Neutrophil (primary cell): ENCODE data around the gene ATXN1.
A peak's percentile ranks its signal among the peaks of the same experiment; 100 is the strongest.

Experiments
- H3K27ac ChIP-seq: fragments of 200-600 bp; sonication (generic); 2 replicates; pipeline ENCODE4 v1.5.1; 2016; ENCODE audit warnings: mild to moderate bottlenecking, moderate library complexity
- H3K27me3 ChIP-seq: fragments of 200-600 bp; sonication (generic); 2 replicates; pipeline ENCODE4 v1.6.0; 2016; ENCODE audit warnings: mild to moderate bottlenecking
- H3K36me3 ChIP-seq: fragments of 200-600 bp; sonication (generic); 2 replicates; pipeline ENCODE4 v1.5.1; 2017
- H3K4me1 ChIP-seq, 2 experiments: fragments of 200-600 bp in 1 of 2; sonication (generic) in 1 of 2; 1 replicate in 1 of 2; 2 replicates in 1 of 2; pipeline versions ENCODE4 v1.5.1 to v1.6.1; 2013 to 2016; ENCODE audit warnings: low read depth in 1 of 2, low read length in 1 of 2, mild to moderate bottlenecking in 1 of 2, moderate library complexity in 1 of 2; ENCODE audit not compliant: control insufficient read depth in 1 of 2, insufficient read depth in 1 of 2
- H3K4me3 ChIP-seq, 2 experiments: fragments of 200-600 bp in 1 of 2; sonication (generic) in 1 of 2; 1 replicate in 1 of 2; 2 replicates in 1 of 2; pipeline ENCODE4 v1.5.1; 2013 to 2016; ENCODE audit warnings: low read depth in 1 of 2, low read length in 1 of 2, mild to moderate bottlenecking in 1 of 2, moderate library complexity in 1 of 2
- H3K9me3 ChIP-seq: fragments of 200-600 bp; sonication (generic); 2 replicates; pipeline ENCODE4 v1.5.1; 2016
- TF ChIP-seq, protein P1 (sequence below): fragments of 200-600 bp; sonication (generic); IDR thresholded peaks from 2 replicates; pipeline ENCODE4 v1.5.1; 2016; ENCODE audit warnings: antibody characterized with exemption

The ATXN1 gene

DNA sequence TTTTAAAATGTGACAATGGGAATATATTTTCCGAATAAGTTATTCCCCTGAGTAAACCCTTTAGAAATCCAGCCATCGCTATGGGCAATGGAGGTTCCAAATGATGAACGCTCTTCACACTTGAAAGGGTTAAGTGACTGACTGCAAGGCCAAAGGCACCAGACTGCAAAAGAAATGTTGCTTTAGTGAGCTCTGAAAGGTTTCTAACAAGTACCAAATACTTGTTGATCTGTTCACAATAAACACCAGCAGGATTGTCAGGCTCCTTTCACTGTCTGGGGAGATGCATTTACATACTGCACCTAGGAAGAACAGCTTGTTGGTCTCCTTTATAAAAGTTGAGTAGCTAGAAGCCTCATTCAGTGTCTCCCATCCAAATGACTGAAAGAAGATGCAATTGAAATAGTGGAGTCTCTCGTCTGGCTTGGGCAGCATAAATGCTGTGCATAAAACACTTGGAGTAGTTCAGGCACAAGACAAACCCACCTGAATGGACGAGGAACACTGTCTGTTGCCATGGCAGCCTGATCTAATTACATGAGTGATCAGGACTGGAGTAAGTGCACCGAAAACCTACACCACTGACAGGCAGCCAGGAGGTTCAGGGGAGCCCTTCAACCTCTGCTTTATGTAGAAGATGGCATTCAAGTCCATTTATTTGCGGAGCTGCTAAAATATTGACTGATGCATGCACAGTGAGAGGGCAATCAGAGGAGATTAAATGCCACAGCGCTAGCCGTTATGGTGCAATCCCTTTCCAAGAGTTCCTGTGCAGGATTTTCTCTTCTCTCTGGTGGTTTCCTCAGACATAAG lies 2.9 kb downstream of the ATXN1 start:
- Histone ChIP-seq H3K27me3 (no peaks in the 10 kb centered on the region), H3K27ac (peak overlapping the region; percentile 96), H3K9me3 (no peaks in the 10 kb centered on the region), H3K36me3 (no peaks in the 10 kb centered on the region), H3K4me1 (peaks cover 72 to 75% of the 10 kb centered on the region in 2 experiments), H3K4me3 (peak overlapping the region; percentile 80 to 92)
- TF ChIP-seq, protein P1, sequence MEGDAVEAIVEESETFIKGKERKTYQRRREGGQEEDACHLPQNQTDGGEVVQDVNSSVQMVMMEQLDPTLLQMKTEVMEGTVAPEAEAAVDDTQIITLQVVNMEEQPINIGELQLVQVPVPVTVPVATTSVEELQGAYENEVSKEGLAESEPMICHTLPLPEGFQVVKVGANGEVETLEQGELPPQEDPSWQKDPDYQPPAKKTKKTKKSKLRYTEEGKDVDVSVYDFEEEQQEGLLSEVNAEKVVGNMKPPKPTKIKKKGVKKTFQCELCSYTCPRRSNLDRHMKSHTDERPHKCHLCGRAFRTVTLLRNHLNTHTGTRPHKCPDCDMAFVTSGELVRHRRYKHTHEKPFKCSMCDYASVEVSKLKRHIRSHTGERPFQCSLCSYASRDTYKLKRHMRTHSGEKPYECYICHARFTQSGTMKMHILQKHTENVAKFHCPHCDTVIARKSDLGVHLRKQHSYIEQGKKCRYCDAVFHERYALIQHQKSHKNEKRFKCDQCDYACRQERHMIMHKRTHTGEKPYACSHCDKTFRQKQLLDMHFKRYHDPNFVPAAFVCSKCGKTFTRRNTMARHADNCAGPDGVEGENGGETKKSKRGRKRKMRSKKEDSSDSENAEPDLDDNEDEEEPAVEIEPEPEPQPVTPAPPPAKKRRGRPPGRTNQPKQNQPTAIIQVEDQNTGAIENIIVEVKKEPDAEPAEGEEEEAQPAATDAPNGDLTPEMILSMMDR, result no peak

DNA sequence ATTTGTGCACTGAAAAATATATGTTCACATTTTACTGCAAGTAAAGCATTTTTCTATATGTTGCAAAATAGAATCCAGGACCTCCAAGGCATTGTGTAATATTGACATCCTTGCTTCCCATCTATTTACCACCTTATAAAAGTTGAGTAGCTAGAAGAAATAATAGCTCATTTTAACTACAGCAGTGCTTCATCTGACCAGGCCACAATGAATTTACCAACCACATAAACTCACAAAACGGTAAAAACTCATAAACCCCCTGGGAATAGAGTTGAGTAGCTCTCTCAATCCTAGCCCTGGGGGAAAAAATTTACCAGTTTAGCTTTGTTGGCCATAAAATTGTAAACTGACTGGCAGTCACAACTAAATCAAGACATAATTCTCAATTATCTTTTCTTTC lies 3.9 kb downstream of the ATXN1 start:
- TF ChIP-seq, protein P1, result no peak

DNA sequence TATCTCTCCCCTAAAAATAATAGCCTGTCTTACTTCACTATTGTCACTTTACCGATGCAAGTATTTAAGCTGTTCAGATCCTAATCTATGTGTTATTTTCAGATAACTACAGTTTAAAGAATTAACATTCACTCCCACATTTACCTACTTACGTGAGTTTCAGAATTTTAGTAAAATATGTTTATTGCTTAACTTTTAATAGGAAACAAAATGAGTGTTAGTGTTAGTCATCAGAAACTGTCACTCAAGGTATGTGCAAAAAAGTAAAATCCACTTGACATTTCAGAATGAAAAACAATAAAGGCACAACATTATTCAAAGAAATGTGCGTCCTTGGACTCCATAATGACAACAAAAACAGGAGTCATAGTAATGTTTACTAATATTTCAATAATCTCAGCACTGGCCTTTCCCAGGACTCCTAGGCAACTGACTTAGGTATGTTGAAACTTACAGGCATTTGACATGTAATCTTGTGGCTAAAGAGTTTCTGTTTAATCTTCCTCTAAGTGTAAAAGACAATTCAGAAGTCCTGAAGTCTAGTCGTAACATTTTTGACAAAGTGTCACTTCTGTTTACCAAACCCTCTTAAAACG lies 4.5 kb downstream of the ATXN1 start:
- peaks cover 74 to 75% of the 10 kb centered on the region in 2 experiments for H3K4me1 ChIP-seq
- H3K36me3 ChIP-seq, result no peaks in the 10 kb centered on the region
- H3K4me3 ChIP-seq, result peak overlapping the region in 1 of 2 experiments; percentile 19
- peak overlapping the region; percentile 96 for H3K27ac ChIP-seq
- no peaks in the 10 kb centered on the region for H3K27me3 ChIP-seq
- no peaks in the 10 kb centered on the region for H3K9me3 ChIP-seq
- TF ChIP-seq, protein P1, result no peak

More for the DNA sequence above, 3.9 kb downstream of the ATXN1 start:
- no peaks in the 10 kb centered on the region for H3K9me3 ChIP-seq
- H3K27ac ChIP-seq, result peak overlapping the region; percentile 96
- H3K27me3 ChIP-seq, result no peaks in the 10 kb centered on the region
- peaks cover 72 to 75% of the 10 kb centered on the region in 2 experiments for H3K4me1 ChIP-seq
- H3K4me3 ChIP-seq, result peak overlapping the region in 1 of 2 experiments; percentile 13
- H3K36me3 ChIP-seq, result no peaks in the 10 kb centered on the region

DNA sequence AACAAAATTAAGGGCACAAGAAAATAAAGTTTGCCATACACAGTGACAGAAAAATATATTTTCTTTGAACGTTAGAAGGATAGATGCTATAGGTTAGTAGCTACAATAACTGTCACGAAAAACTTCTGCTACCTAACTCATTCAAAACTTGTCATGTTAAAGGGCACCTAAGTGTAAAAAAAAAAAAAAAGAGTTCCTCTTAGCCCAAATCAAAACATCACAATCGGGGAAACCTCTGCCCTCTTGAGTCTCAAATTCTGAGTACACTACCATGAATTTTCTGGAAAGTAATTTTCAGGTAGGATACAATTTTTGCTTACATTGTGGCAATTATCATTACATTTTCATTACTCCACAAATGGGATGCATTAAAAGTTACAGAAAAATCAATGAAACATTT lies 5.7 kb downstream of the ATXN1 start:
- TF ChIP-seq, protein P1, result no peak
- Histone ChIP-seq H3K27ac (peak overlapping the region; percentile 50), H3K4me1 (peaks cover 80 to 84% of the 10 kb centered on the region in 2 experiments)

DNA sequence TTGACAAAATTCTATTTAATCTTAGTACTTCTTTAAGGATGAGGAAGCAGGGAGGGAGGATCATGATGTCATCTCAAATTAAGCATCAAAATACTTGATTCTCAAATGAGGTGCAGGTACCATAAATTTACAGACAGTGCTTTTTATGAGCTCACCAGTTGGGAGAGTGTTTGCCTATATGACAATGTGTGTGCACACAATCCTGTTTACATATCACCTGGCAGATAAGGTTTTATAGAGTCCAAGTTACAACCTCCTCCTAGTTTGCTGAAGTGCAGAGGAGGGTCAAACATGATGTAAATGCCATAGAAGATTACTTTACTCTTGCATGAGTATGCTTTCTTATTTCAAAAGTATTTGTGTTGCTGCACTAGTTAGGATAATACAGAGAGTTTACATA lies 6.4 kb downstream of the ATXN1 start:
- Histone ChIP-seq H3K9me3 (no peaks in the 10 kb centered on the region), H3K36me3 (no peaks in the 10 kb centered on the region), H3K4me1 (peaks cover 80 to 86% of the 10 kb centered on the region in 2 experiments), H3K27ac (peak overlapping the region; percentile 50), H3K27me3 (no peaks in the 10 kb centered on the region), H3K4me3 (no peak overlapping the region)
- TF ChIP-seq, protein P1, result no peak

More for the DNA sequence above, 5.7 kb downstream of the ATXN1 start:
- no peaks in the 10 kb centered on the region for H3K9me3 ChIP-seq
- H3K27me3 ChIP-seq, result no peaks in the 10 kb centered on the region
- H3K4me3 ChIP-seq, result no peak overlapping the region
- no peaks in the 10 kb centered on the region for H3K36me3 ChIP-seq
